SW480 (cell line): ENCODE measurements around the gene CRLF1.
"Not testable (repeated sequence)": the region's sequence is repeated elsewhere in the genome, so short reads cannot be mapped to it uniquely, and the experiment has no call there.

Source experiments
- DNase-seq: peaks from one replicate; pipeline ENCODE4 v3.0.0-alpha.2; 2016; ENCODE audit warnings: low spot score

Gene CRLF1

GRCh38 chr19:18592732-18593131 lies 13.9 kb downstream of the CRLF1 start:
- not testable (repeated sequence) for DNase-seq

- DNase-seq: no peak
These were observed 14.7 kb downstream of the CRLF1 start for GRCh38 chr19:18591735-18592385.

GRCh38 chr19:18590273-18591272 lies 16.0 kb downstream of the CRLF1 start:
- no peak for DNase-seq

GRCh38 chr19:18589380-18590272 lies 17.0 kb downstream of the CRLF1 start:
- DNase-seq: peak; percentile 77

- peak; percentile 85 for DNase-seq
These were observed 17.8 kb downstream of the CRLF1 start, which contains the start of gene REX1BD for GRCh38 chr19:18588611-18589379. Gene REX1BD, plus strand, starts transcription at chr19:18588798. Its CDS starts 4 bp downstream, at chr19:18588802.

DNA sequence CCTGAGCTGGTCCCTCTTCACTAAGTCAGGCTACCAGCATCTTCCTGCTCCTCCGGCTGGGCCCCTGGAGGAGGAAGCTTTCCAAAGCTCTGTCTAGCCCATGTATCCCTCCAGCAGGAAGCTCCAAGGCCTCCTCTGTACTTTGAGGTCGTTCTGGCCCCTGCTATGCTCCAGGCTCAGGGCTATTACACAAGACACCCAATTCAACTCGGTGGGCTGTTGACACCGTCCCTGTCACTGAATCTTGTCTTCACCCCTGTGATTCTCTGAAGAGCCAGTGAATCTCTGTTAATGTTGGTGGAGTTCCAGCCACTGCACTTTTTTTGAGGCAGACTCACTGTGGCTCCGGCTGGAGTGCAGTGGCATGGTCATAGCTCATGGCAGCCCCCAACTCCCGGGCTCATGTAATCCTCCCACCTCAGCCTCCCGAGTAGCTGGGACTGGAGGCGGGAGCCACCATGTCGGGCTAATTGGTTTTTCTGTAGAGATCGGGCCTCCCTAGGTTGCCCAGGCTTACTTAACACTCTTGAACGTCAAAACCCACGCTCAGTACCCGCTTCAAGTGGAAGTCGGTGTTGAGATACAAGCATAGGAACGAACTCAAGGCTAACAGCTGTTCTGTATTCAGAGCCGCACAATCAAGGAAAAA lies 18.5 kb downstream of the CRLF1 start:
- DNase-seq: no peak

DNA sequence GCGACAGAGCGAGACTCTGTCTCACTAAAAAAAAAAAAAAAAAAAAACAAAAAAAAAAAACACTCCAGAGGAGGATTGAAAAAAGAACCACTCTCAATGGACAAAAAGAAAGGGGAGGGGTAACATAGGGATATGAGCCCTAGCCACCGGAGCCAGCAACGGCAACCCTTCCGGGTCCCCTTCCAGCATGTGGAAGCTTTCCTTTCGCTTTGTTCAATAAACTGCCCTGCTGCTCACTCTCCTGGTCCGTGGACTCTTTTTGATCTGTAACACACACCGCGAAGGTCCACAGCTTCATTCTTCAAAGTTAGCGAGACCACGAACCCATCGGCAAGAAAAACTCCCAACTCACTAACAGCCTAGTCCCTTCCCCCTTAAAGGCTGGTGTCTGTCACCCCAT lies 19.0 kb downstream of the CRLF1 start:
- no peak for DNase-seq

DNA sequence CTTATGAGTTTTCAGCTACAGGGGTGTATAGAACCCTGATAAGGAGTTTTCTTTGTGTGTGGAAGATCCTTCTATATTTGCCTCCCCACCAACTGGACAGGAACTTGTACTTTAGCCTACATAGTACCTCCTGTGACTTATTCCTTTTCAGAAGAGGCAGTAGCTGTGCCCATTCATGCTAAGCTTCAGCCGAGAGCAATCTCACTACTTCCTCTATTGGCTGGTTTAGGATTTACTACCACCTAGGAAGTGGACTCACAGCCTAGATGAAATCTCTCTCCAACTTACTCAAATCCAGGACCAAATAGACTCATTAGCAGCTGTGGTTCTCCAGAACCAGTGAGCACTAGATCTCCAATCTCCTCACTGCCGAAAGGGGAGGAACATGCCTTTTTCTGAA lies 20.3 kb downstream of the CRLF1 start:
- DNase-seq: no peak

DNA sequence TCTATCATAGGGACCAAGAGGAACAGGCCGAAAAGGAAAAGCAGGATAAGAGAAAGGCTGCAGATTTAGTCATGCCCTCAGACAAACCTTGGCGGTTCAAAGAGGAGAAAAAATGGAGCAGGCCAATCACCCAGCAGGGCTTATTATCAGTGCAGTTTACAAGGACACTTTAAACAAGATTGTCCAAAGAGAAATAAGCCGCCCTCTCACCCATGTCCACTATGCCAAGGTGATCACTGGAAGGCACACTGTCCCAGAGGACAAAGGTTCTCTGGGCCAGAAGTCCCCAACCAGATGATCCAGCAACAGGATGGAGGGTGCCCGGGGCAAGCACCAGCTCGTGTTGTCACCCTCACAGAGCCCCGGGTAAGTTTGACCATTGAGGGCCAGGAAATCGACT lies 26.3 kb downstream of the CRLF1 start:
- DNase-seq: no peak

GRCh38 chr19:18577365-18577914 lies 29.2 kb downstream of the CRLF1 start:
- DNase-seq: no peak

GRCh38 chr19:18576383-18576782 lies 30.2 kb downstream of the CRLF1 start:
- no peak for DNase-seq

DNA sequence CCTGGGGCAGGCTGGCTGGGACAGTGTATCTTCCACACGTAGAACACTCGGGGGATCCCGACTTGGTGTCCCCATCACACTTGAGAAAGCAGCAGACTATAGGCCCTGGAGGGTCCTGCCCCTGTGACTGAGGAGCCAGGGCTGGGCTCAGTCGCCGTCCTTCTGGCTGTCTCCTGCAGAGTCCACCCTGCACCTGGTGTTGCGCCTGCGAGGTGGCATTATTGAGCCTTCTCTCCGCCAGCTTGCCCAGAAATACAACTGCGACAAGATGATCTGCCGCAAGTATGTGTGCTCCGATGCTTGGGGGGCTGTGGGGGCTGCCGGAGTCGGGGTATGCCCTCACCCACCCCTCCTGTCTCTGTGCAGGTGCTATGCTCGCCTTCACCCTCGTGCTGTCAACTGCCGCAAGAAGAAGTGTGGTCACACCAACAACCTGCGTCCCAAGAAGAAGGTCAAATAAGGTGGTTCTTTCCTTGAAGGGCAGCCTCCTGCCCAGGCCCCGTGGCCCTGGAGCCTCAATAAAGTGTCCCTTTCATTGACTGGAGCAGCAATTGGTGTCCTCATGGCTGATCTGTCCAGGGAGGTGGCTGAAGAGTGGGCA lies 31.8 kb downstream of the CRLF1 start:
- no peak for DNase-seq

GRCh38 chr19:18571564-18572344 lies 34.8 kb downstream of the CRLF1 start, which contains the start of gene UBA52:
Gene UBA52, plus strand, starts transcription at chr19:18571857. Its CDS starts 1,444 bp downstream, at chr19:18573301.
- DNase-seq: peak; percentile 97

GRCh38 chr19:18568367-18568766 lies 38.2 kb downstream of the CRLF1 start:
- DNase-seq: no peak

- DNase-seq: no peak
These were observed 39.6 kb downstream of the CRLF1 start for GRCh38 chr19:18566953-18567352.

- no peak for DNase-seq
These were observed 44.5 kb downstream of the CRLF1 start for GRCh38 chr19:18562086-18562485.

- no peak for DNase-seq
These were observed 46.9 kb downstream of the CRLF1 start for GRCh38 chr19:18559685-18560084.

GRCh38 chr19:18558604-18559003 lies 48.0 kb downstream of the CRLF1 start:
- no peak for DNase-seq

GRCh38 chr19:18558202-18558555 lies 48.4 kb downstream of the CRLF1 start:
- no peak for DNase-seq
